Measurements from ENCODE around the gene NFIX. TPM values are rescaled to one million over a fixed set of nuclear protein-coding genes. Genes with fewer than 3 reads are reported as not detected.
"Not testable (repeated sequence)": the region's sequence is repeated elsewhere in the genome, so short reads cannot be mapped to it uniquely, and the experiment has no call there.

The NFIX gene
- total RNA-seq, 1 donor = 1.9 TPM

GRCh38 chr19:12975221-12975741, 20.0 kb upstream of the NFIX start:
- no peaks in the 10 kb centered on the region for H3K27me3 ChIP-seq (ENCODE audit: insufficient read depth, low read length)
- no peak overlapping the region for H3K4me3 ChIP-seq (ENCODE audit: low read length)
- H3K9me3 ChIP-seq (ENCODE audit: low read depth, low read length) = no peaks in the 10 kb centered on the region
- no peaks in the 10 kb centered on the region for H3K4me1 ChIP-seq (ENCODE audit: insufficient read depth, low read length)

- H3K9me3 ChIP-seq (ENCODE audit: low read depth, low read length); H3K27me3 ChIP-seq (ENCODE audit: insufficient read depth, low read length); H3K4me1 ChIP-seq (ENCODE audit: insufficient read depth, low read length); H3K4me3 ChIP-seq (ENCODE audit: low read length): not testable (repeated sequence)
Observed at GRCh38 chr19:12976109-12976508, 19.2 kb upstream of the NFIX start.

GRCh38 chr19:12979974-12980373, 15.3 kb upstream of the NFIX start:
- Histone ChIP-seq H3K27me3 (ENCODE audit: insufficient read depth, low read length) (no peaks in the 10 kb centered on the region), H3K4me1 (ENCODE audit: insufficient read depth, low read length) (peaks cover 23% of the 10 kb centered on the region), H3K4me3 (ENCODE audit: low read length) (no peak overlapping the region), H3K9me3 (ENCODE audit: low read depth, low read length) (no peaks in the 10 kb centered on the region)

GRCh38 chr19:12982648-12983047, 12.6 kb upstream of the NFIX start:
- H3K27me3 ChIP-seq (ENCODE audit: insufficient read depth, low read length) = no peaks in the 10 kb centered on the region

GRCh38 chr19:12983091-12983490, 12.2 kb upstream of the NFIX start:
- H3K27me3 ChIP-seq (ENCODE audit: insufficient read depth, low read length) = no peaks in the 10 kb centered on the region
- H3K9me3 ChIP-seq (ENCODE audit: low read depth, low read length) = no peaks in the 10 kb centered on the region
- no peak overlapping the region for H3K4me3 ChIP-seq (ENCODE audit: low read length)
- peaks cover 25% of the 10 kb centered on the region for H3K4me1 ChIP-seq (ENCODE audit: insufficient read depth, low read length)

More at GRCh38 chr19:12982648-12983047, 12.6 kb upstream of the NFIX start:
- Histone ChIP-seq H3K4me1 (ENCODE audit: insufficient read depth, low read length) (peaks cover 25% of the 10 kb centered on the region), H3K4me3 (ENCODE audit: low read length) (no peak overlapping the region), H3K9me3 (ENCODE audit: low read depth, low read length) (no peaks in the 10 kb centered on the region)

GRCh38 chr19:12983542-12984142, 11.6 kb upstream of the NFIX start:
- Histone ChIP-seq H3K27me3 (ENCODE audit: insufficient read depth, low read length) (no peaks in the 10 kb centered on the region), H3K4me3 (ENCODE audit: low read length) (no peak overlapping the region)

GRCh38 chr19:12984143-12984627, 11.1 kb upstream of the NFIX start:
- Histone ChIP-seq H3K27me3 (ENCODE audit: insufficient read depth, low read length) (no peaks in the 10 kb centered on the region), H3K9me3 (ENCODE audit: low read depth, low read length) (no peaks in the 10 kb centered on the region), H3K4me3 (ENCODE audit: low read length) (no peak overlapping the region), H3K4me1 (ENCODE audit: insufficient read depth, low read length) (peaks cover 25% of the 10 kb centered on the region)

More at GRCh38 chr19:12983542-12984142, 11.6 kb upstream of the NFIX start:
- peaks cover 25% of the 10 kb centered on the region for H3K4me1 ChIP-seq (ENCODE audit: insufficient read depth, low read length)
- no peaks in the 10 kb centered on the region for H3K9me3 ChIP-seq (ENCODE audit: low read depth, low read length)

GRCh38 chr19:12984683-12985048, 10.6 kb upstream of the NFIX start:
- no peaks in the 10 kb centered on the region for H3K9me3 ChIP-seq (ENCODE audit: low read depth, low read length)
- H3K27me3 ChIP-seq (ENCODE audit: insufficient read depth, low read length) = no peaks in the 10 kb centered on the region
- peaks cover 25% of the 10 kb centered on the region for H3K4me1 ChIP-seq (ENCODE audit: insufficient read depth, low read length)
- H3K4me3 ChIP-seq (ENCODE audit: low read length) = no peak overlapping the region

- Histone ChIP-seq H3K9me3 (ENCODE audit: low read depth, low read length) (no peaks in the 10 kb centered on the region), H3K27me3 (ENCODE audit: insufficient read depth, low read length) (no peaks in the 10 kb centered on the region), H3K4me1 (ENCODE audit: insufficient read depth, low read length) (peaks cover 25% of the 10 kb centered on the region), H3K4me3 (ENCODE audit: low read length) (no peak overlapping the region)
Observed at GRCh38 chr19:12985049-12985776, 10.1 kb upstream of the NFIX start.

- H3K4me1 ChIP-seq (ENCODE audit: insufficient read depth, low read length) = peaks cover 25% of the 10 kb centered on the region
- H3K4me3 ChIP-seq (ENCODE audit: low read length) = no peak overlapping the region
- no peaks in the 10 kb centered on the region for H3K9me3 ChIP-seq (ENCODE audit: low read depth, low read length)
- no peaks in the 10 kb centered on the region for H3K27me3 ChIP-seq (ENCODE audit: insufficient read depth, low read length)
Observed at GRCh38 chr19:12986726-12987125, 8.5 kb upstream of the NFIX start.

GRCh38 chr19:12987190-12987589, 8.1 kb upstream of the NFIX start:
- Histone ChIP-seq H3K4me1 (ENCODE audit: insufficient read depth, low read length) (peaks cover 25% of the 10 kb centered on the region), H3K9me3 (ENCODE audit: low read depth, low read length) (no peaks in the 10 kb centered on the region)

GRCh38 chr19:12987781-12988180, 7.5 kb upstream of the NFIX start:
- Histone ChIP-seq H3K27me3 (ENCODE audit: insufficient read depth, low read length) (no peaks in the 10 kb centered on the region), H3K9me3 (ENCODE audit: low read depth, low read length) (no peaks in the 10 kb centered on the region), H3K4me1 (ENCODE audit: insufficient read depth, low read length) (peaks cover 24% of the 10 kb centered on the region)

More at GRCh38 chr19:12987190-12987589, 8.1 kb upstream of the NFIX start:
- Histone ChIP-seq H3K27me3 (ENCODE audit: insufficient read depth, low read length) (no peaks in the 10 kb centered on the region), H3K4me3 (ENCODE audit: low read length) (no peak overlapping the region)

GRCh38 chr19:12990431-12990830, 4.8 kb upstream of the NFIX start:
- no peak overlapping the region for H3K4me3 ChIP-seq (ENCODE audit: low read length)
- H3K4me1 ChIP-seq (ENCODE audit: insufficient read depth, low read length) = peaks cover 6% of the 10 kb centered on the region
- no peaks in the 10 kb centered on the region for H3K9me3 ChIP-seq (ENCODE audit: low read depth, low read length)
- H3K27me3 ChIP-seq (ENCODE audit: insufficient read depth, low read length) = peaks cover 8% of the 10 kb centered on the region

More at GRCh38 chr19:12987781-12988180, 7.5 kb upstream of the NFIX start:
- no peak overlapping the region for H3K4me3 ChIP-seq (ENCODE audit: low read length)

- Histone ChIP-seq H3K9me3 (ENCODE audit: low read depth, low read length) (no peaks in the 10 kb centered on the region), H3K4me3 (ENCODE audit: low read length) (no peak overlapping the region), H3K4me1 (ENCODE audit: insufficient read depth, low read length) (peaks cover 6% of the 10 kb centered on the region), H3K27me3 (ENCODE audit: insufficient read depth, low read length) (peaks cover 8% of the 10 kb centered on the region)
Observed at GRCh38 chr19:12990853-12991252, 4.4 kb upstream of the NFIX start.

GRCh38 chr19:12991296-12991695, 4.0 kb upstream of the NFIX start:
- no peaks in the 10 kb centered on the region for H3K9me3 ChIP-seq (ENCODE audit: low read depth, low read length)
- peaks cover 9% of the 10 kb centered on the region for H3K4me1 ChIP-seq (ENCODE audit: insufficient read depth, low read length)
- no peak overlapping the region for H3K4me3 ChIP-seq (ENCODE audit: low read length)
- peaks cover 8% of the 10 kb centered on the region for H3K27me3 ChIP-seq (ENCODE audit: insufficient read depth, low read length)

Measured in mononuclear cell (primary cell).